Articular chondrocyte of knee joint (primary cell): Measurements from ENCODE around the gene SAPCD1. TPM values are rescaled to one million over a fixed set of nuclear protein-coding genes. Genes with fewer than 3 reads are reported as not detected.

Experiments
- small RNA-seq: library from RNA; depleted of rRNA; stranded (forward); fragments of <200 nt; gene quantifications from one replicate; pipeline ENCODE3, GENCODE V24; 2012
- total RNA-seq: library from RNA; depleted of rRNA; stranded (reverse); fragments of >200 nt; gene quantifications from 2 replicates; pipeline ENCODE4 v1.2.3, GENCODE V29; 2012

The SAPCD1 gene
- 0.54 and 1.4 TPM in 2 replicates for total RNA-seq

DNA sequence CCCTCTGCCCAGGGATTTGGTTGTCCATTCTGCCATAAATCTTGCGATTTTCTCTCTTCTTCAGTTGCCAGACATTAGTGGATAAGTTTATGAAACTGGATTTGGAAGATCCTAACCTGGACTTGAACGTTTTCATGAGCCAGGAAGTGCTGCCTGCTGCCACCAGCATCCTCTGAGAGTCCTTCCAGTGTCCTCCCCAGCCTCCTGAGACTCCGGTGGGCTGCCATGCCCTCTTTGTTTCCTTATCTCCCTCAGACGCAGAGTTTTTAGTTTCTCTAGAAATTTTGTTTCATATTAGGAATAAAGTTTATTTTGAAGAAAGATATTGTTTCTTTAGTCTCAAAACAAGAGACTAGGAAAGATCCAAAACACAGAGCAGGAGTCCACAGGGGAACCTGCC is at the start of gene SAPCD1:
SAPCD1 (plus strand) TSS at position 301 of the 400 bp plus-strand sequence. CDS start 399 bp downstream, outside the sequence.

DNA sequence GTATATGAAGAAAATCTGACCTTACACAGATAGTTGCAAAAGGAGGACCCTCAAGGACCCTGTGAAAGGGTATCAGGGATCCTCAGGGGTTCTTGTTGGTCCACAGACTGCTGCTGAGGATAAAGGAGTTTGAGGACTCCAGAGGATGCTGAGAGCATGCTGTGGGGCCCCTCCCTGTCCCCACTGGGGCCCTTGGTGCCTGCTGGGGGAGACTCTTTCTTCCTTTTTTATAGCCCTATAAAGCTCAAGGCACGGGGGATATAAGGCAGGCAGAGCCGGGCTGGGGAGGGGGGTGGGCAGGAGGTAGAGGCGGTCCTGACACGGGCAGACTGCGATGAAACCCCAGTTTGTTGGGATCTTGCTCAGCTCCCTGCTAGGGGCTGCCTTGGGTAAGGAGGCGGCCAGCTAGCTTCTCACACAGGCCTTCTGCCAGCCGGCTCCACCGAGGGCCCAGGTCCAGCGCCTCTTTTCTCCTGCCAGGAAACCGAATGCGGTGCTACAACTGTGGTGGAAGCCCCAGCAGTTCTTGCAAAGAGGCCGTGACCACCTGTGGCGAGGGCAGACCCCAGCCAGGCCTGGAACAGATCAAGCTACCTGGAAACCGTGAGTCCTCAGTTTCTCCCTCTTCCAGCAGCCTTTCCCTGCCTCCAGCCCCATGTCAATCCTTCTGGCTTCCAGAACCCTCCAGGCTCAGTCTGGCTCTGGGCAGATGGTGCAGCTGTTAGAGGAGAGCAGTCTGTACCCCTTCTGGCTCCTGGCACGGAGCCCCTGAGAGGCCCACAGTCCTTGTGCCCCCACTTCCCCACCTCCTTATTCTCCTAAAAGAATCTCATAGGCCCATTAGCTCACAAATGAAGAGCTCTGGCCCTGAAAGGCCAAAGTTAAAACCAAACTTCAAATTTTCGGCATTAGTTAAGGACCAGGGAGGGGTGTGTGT is 47.2 kb upstream of the SAPCD1 start, which contains the start of gene LY6G6D:
LY6G6D (plus strand) TSS at position 327 of the 937 bp plus-strand sequence; CDS start at position 335, 8 bp downstream.

DNA sequence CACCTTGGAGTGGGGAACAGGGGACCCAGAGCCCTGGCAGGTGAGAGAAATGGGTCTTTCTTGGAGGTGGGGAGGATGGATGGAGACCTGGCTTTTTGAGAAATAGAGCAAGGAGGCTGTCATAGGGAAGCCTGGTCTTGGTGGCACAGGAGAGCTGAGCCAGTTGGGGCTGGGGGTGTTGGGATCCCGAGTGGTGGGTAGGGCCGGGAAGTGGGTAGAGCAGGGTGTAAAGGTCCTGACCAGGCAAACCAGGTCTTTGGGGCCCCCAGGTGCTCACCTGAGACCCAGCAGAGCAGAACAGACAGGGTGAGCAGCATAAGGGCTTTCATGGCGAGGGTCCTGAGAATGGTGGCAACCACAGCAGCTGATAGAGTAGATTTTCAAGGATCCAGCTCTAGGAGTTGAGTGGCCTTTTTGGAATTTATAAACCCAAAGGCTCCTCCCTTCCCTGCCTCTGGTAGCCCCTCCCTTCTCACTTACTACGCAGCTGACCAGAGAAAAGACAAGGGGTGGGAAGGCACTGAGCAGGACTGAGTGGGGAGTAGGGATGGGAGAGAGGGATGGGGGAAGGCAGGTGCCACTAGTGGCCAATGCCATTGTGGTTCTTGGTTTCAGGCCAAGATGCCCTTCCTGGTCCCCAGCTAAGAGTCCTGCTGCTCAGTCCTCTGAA is 41.0 kb upstream of the SAPCD1 start, which contains the start of gene LY6G6C:
LY6G6C (minus strand) TSS at position 396 of the 670 bp plus-strand sequence; CDS start at position 329, 67 bp downstream.

DNA sequence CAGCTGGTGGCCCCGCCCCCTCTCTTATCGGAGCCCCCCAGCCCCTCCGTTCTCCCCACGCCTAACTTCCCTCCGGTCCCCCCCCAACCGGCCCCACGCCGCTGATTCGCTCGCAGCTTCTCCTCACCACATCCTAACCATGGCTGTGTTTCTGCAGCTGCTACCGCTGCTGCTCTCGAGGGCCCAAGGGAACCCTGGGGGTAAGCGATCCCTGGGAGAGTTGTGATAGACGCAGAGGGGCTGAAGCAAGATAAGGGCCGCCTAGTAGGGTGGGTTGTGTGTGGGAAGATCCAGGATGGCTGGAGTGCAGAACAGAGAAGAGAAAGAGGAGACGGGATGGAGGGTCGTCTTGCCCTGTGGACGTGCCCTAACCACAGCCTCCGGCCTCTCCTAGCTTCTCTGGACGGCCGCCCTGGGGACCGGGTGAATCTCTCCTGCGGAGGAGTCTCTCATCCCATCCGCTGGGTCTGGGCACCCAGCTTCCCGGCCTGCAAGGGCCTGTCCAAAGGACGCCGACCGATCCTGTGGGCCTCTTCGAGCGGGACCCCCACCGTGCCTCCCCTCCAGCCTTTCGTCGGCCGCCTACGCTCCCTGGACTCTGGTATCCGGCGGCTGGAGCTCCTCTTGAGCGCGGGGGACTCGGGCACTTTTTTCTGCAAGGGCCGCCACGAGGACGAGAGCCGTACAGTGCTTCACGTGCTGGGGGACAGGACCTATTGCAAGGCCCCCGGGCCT is 39.0 kb upstream of the SAPCD1 start, which contains the start of gene MPIG6B:
MPIG6B (plus strand) TSS at position 129 of the 735 bp plus-strand sequence; CDS start at position 140, 11 bp downstream.

DNA sequence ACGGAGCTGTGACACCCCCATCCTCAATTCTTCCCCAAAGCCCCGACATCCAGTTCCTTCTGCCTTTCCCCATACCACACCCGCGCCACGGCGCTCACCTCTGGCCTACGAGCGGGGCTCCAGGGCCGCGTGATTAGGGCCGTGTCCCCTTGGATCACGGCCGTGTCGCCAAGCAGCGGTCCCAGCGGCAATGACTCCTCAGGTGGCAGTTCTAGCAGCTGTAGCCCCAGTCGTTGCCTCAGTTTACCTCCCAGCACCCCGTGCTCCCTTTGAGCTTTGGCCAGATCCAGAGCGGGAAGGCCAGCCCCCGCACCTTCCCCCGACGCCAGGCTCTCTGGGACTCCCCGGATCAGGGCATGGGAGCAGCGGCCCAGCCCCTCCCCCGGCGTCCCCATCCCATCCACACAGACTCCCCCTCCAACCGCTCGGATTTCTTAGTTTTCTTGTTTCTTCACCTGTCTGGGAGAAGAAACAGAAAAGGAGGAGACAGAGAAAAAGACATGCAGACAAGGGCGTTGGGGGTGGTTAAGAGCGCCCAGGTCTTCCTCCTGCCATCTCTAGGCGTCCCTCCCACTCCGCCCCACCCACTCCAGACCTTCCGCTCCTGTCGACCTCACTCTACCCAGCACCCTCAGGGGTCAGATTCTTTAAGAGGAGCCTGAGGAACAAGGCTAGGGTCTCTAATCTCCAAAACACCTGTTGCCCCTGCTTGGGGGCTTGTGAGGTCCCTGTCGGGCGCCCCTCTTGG is 33.5 kb upstream of the SAPCD1 start, which contains the start of gene DDAH2:
DDAH2 (minus strand) TSS at position 533 of the 748 bp plus-strand sequence; CDS start at position 395, 138 bp downstream.

DNA sequence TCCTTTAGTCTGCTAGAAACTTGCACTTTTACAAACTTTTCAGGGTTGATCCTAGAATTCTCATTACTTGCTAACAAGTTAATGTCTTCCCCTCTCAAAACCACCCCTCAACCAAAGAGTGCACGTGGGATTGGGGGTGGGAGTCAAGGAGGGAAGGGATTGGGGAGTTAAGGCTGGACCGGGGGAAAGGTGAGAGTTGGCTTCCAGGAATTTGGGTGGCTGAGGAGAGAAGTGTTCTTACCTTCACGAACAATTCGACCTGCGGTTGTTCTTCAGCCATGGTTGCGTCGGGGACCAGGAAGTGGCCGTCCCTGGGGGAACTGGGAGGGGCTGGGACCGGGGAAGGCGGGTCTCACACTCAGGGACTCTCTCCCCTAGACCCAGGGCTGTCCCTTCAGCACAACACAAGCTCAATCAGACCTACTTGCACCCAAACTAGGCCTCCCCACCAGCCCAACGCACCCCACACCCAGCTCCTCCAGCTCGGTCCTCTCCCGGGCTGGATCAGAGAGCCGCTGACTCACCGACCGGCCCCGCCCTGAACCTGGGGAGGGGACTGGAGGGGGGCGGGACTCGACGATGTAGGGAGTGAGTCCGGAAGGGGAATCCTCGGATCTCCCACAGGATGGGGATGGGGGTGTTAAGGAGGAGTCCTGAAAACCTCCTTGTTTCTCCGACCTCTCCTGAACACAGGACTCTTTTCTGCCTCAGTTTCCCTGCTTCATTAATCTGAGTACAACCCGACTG is 26.3 kb upstream of the SAPCD1 start, which contains the start of gene CLIC1:
CLIC1 (minus strand) TSS at position 510 of the 747 bp plus-strand sequence; CDS start at position 280, 230 bp downstream.

DNA sequence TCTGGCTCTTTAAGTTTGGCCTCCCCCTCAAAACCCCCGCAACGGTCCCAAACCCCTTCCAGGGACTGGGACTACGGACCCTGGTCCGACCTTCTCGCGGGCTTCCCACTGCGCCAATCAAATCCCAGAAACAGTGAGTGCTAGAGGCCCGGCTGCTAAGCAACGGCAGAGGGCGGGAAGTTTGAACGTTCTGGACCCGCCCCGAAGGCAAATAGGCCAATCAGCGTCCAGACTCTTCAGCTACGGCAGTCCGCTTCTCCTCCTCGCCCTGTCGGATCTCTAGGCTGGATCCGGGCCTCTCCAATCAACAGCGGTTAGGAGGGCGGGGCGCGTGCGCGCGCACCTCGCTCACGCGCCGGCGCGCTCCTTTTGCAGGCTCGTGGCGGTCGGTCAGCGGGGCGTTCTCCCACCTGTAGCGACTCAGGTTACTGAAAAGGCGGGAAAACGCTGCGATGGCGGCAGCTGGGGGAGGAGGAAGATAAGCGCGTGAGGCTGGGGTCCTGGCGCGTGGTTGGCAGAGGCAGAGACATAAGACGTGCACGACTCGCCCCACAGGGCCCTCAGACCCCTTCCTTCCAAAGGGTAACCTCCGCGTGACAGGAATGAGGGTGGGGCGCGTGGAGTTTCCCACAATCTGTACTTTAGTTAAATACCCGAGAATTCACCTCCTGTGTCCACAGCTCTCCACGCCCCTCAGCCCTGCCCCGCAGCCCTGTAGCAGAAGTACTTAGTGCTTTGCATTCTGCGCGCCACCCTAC is 22.6 kb upstream of the SAPCD1 start, which contains the start of gene MSH5:
MSH5 (plus strand) TSS at position 367 of the 758 bp plus-strand sequence. CDS start 462 bp downstream, outside the sequence.

DNA sequence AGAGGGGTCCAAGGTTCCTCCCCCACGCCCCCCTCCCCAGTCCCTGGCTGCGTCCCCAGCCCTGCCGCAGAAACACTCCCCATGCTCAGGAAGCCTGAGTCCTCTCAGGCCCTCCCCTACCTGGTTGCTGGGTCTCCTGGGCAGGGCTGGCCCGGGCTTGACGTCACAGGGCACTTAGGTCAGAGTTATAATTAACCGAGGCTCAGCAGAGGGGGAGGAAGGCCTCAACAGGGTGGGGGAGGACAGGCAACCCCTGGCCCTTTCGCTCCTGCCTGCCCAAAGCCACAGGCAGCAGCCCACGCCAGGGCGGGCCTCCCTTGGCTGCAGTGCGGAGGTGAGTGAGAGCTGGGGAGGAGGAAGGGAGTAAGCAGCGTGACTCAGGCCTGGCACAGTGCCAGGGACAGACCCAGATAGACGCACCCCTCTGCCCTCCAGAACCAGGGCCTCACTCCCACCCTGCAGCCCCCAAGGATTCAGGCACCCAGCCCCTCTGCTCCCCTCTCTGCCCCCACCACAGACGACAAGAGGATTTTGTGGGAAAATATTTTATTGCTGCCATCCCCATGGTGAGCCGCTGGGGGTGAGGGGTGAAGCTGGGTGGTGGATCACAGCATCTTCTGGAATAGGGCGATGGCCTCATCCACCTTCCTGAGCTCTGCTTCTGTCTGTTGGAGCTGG is 14.7 kb downstream of the SAPCD1 start, which contains the start of gene VWA7:
VWA7 (minus strand) TSS at position 340 of the 678 bp plus-strand sequence. CDS start 549 bp downstream, outside the sequence.

DNA sequence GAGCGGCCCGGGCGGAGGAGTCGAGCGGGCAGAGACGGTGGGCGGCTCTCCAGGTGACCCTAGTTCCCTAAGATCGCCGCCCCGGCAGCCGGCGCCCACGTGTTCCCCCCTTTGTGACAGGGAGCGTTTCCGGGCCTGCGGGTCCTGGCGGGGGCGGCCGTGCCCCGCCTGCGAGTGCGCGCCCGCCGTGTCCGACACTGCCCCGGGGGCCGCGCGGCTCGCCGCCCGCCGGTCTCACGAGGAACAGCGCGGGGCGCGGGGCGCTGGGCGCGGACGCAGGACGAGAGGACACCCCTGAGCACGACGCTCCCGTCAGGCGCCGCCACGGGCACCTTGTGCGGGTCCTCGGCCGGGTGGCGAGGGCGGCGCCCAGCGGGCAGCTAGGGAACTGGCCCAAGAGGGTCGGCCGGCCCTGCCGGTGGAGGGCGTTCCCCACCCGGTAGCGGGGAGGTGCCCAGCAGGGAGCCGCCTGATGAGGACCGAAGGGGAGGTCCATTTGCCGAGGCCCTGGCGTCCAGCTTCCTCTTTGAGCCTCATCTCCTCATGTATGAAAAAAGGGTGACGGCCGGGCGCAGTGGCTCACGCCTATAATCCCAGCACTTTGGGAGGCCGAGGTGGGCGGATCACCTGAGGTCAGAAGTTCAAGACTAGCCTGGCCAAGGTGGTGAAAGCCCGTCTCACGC is 33.3 kb downstream of the SAPCD1 start, which contains the start of gene VARS1:
VARS1 (minus strand) TSS at position 137 of the 683 bp plus-strand sequence. CDS start 535 bp downstream, outside the sequence.

DNA sequence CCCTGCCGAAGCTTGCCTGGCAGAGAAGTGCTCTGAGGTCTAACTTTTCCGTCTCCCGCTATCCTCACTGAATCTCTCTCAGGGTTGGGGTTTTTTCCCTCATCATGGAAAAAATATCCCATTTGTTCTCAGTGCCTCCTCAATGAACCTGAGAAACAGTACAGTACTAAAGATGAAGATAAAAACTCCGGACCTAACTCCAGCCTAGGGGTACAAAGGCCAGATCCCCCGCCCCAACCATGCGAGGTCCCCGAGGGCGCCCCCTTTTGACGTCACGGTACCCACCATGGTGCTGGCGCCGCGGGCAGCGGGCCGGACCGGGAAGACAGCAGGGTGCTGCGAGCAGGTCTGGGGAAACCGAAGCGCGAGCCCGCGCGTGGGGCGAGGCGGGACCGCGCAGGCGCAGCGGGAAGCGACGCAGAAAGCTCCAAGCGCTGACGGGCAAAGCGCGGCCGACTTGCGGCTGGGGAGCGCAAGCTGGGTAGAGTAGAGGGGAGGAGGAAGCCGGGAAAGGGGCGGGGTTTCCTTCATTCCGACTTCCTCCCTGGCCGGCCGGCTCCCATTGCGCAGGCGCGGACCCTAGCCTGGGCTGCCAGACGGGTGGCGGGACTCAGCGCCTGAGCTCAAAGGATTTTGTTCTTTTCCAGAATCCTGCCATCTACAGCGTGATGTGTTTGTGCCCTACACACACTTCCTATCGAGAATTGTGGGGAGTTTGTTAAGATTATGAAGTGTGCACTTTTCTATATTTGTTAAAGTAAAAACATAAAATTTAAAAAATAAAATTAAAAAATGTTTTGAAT is 44.2 kb downstream of the SAPCD1 start, which contains the start of gene LSM2:
LSM2 (minus strand) TSS at position 497 of the 803 bp plus-strand sequence; CDS start at position 288, 209 bp downstream.

Small RNA genes lying within 50 kb of the gene (small RNA-seq; reads per million reads assigned to genes)
- gene LY6G6D (not detected), gene MSH5-SAPCD1 (not detected), gene RF00019 (not detected), gene RNU6-850P (not detected), gene SAPCD1 (not detected)

Other genes starting within 250 kb of the SAPCD1 start
- not detected in 2 replicates for gene MCCD1, start 233.7 kb upstream of the SAPCD1 start, total RNA-seq
- gene DDX39B, start 220.7 kb upstream of the SAPCD1 start, total RNA-seq, result 262 and 345 TPM in 2 replicates
- 3.4 and 3.5 TPM in 2 replicates for gene ATP6V1G2, start 216.0 kb upstream of the SAPCD1 start, total RNA-seq
- gene NFKBIL1, start 215.0 kb upstream of the SAPCD1 start, total RNA-seq, result 22.9 and 26.5 TPM in 2 replicates
- not detected in 2 replicates for gene LTA, start 190.4 kb upstream of the SAPCD1 start, total RNA-seq
- not detected in 2 replicates for gene TNF, start 187.1 kb upstream of the SAPCD1 start, total RNA-seq
- not detected in 2 replicates for gene LTB, start 180.2 kb upstream of the SAPCD1 start, total RNA-seq
- gene LST1, start 176.4 kb upstream of the SAPCD1 start, total RNA-seq, result not detected in 2 replicates
- not detected in 2 replicates for gene NCR3, start 169.7 kb upstream of the SAPCD1 start, total RNA-seq
- not detected in 2 replicates for gene AIF1, start 147.4 kb upstream of the SAPCD1 start, total RNA-seq
- 49.4 and 57.4 TPM in 2 replicates for gene PRRC2A, start 141.9 kb upstream of the SAPCD1 start, total RNA-seq
- gene BAG6, start 110.0 kb upstream of the SAPCD1 start, total RNA-seq, result 127 and 138 TPM in 2 replicates
- 2.0 and 2.2 TPM in 2 replicates for gene APOM, start 106.8 kb upstream of the SAPCD1 start, total RNA-seq
- gene C6orf47, start 101.9 kb upstream of the SAPCD1 start, total RNA-seq, result 15.2 and 19.5 TPM in 2 replicates
- gene GPANK1, start 97.7 kb upstream of the SAPCD1 start, total RNA-seq, result 17.0 and 17.1 TPM in 2 replicates
- 118 and 149 TPM in 2 replicates for gene CSNK2B, start 96.6 kb upstream of the SAPCD1 start, total RNA-seq
- gene LY6G5B, start 92.7 kb upstream of the SAPCD1 start, total RNA-seq, result 4.2 and 4.8 TPM in 2 replicates
- gene LY6G5C, start 81.6 kb upstream of the SAPCD1 start, total RNA-seq, result 0.26 and 0.65 TPM in 2 replicates
- gene ABHD16A, start 59.3 kb upstream of the SAPCD1 start, total RNA-seq, result 29.9 and 35.3 TPM in 2 replicates
- not detected in 2 replicates for gene LY6G6F, start 55.8 kb upstream of the SAPCD1 start, total RNA-seq
- not detected in 2 replicates for gene LY6G6D, start 47.3 kb upstream of the SAPCD1 start, total RNA-seq
- not detected in 2 replicates for gene LY6G6C, start 40.9 kb upstream of the SAPCD1 start, total RNA-seq
- gene MPIG6B, start 39.3 kb upstream of the SAPCD1 start, total RNA-seq, result not detected in 2 replicates
- 76.2 and 84.3 TPM in 2 replicates for gene DDAH2, start 33.4 kb upstream of the SAPCD1 start, total RNA-seq
- gene CLIC1, start 26.1 kb upstream of the SAPCD1 start, total RNA-seq, result 597 and 600 TPM in 2 replicates
- gene MSH5, start 22.7 kb upstream of the SAPCD1 start, total RNA-seq, result 10.7 and 12.3 TPM in 2 replicates
- 1.0 and 1.9 TPM in 2 replicates for gene VWA7, start 14.7 kb downstream of the SAPCD1 start, total RNA-seq
- 38.3 and 45.2 TPM in 2 replicates for gene VARS1, start 33.1 kb downstream of the SAPCD1 start, total RNA-seq
- 28.3 and 32.4 TPM in 2 replicates for gene LSM2, start 44.3 kb downstream of the SAPCD1 start, total RNA-seq
- 1.0 and 1.4 TPM in 2 replicates for gene HSPA1L, start 52.6 kb downstream of the SAPCD1 start, total RNA-seq
- gene HSPA1A, start 52.9 kb downstream of the SAPCD1 start, total RNA-seq, result 91.1 and 137 TPM in 2 replicates
- gene HSPA1B, start 65.1 kb downstream of the SAPCD1 start, total RNA-seq, result 123 and 152 TPM in 2 replicates
- 48.6 and 57.6 TPM in 2 replicates for gene NEU1, start 100.2 kb downstream of the SAPCD1 start, total RNA-seq
- 0.22 TPM in 1 of 2 replicates, not detected in the other for gene SLC44A4, start 116.3 kb downstream of the SAPCD1 start, total RNA-seq
- 41.4 and 51.4 TPM in 2 replicates for gene EHMT2, start 135.0 kb downstream of the SAPCD1 start, total RNA-seq
- gene ZBTB12, start 139.4 kb downstream of the SAPCD1 start, total RNA-seq, result 1.3 and 1.9 TPM in 2 replicates
- 19.1 and 22.0 TPM in 2 replicates for gene C2, start 165.1 kb downstream of the SAPCD1 start, total RNA-seq
- 26.9 and 34.6 TPM in 2 replicates for gene CFB, start 183.4 kb downstream of the SAPCD1 start, total RNA-seq
- 97.0 and 105 TPM in 2 replicates for gene NELFE, start 196.3 kb downstream of the SAPCD1 start, total RNA-seq
- gene SKIC2, start 196.5 kb downstream of the SAPCD1 start, total RNA-seq, result 35.3 and 40.4 TPM in 2 replicates
- gene DXO, start 209.5 kb downstream of the SAPCD1 start, total RNA-seq, result 11.6 and 13.0 TPM in 2 replicates
- 4.0 and 8.2 TPM in 2 replicates for gene C4A, start 219.4 kb downstream of the SAPCD1 start, total RNA-seq